Hepatocyte (in vitro differentiated cells): ENCODE data around the gene RAX.

Experiments
- EZH2 ChIP-seq: fragments of 200-600 bp; sonication (generic); IDR thresholded peaks from 2 replicates; pipeline ENCODE4 v1.6.1; 2016; ENCODE audit warnings: antibody characterized with exemption, mild to moderate bottlenecking, borderline replicate concordance
- TF ChIP-seq, protein P1 (sequence below): fragments of 200-600 bp; sonication (generic); IDR thresholded peaks from 2 replicates; pipeline ENCODE4 v1.5.1; 2016; ENCODE audit warnings: antibody characterized with exemption, mild to moderate bottlenecking; ENCODE audit not compliant: poor library complexity

DNA sequence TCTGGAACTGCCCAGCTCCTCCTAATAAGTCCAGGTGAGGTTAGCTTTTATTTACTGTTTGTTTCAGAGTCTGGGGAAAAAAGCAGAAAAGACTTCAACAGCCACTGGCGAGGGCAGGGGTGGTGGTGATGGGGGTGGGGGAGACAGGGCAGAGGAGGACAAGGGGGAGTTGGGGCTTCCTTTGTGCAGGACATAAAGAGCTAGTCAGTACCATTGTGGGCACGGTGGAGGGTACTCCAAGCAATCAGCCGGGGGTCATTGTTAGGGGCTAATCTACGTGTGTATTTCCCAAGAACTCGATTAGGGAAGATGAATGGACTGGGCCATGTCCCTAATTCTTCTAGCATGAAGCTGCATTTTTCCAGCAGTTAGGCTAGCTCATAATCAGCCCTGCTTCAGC is 2.8 kb upstream of the RAX start:
- TF ChIP-seq, protein P1, sequence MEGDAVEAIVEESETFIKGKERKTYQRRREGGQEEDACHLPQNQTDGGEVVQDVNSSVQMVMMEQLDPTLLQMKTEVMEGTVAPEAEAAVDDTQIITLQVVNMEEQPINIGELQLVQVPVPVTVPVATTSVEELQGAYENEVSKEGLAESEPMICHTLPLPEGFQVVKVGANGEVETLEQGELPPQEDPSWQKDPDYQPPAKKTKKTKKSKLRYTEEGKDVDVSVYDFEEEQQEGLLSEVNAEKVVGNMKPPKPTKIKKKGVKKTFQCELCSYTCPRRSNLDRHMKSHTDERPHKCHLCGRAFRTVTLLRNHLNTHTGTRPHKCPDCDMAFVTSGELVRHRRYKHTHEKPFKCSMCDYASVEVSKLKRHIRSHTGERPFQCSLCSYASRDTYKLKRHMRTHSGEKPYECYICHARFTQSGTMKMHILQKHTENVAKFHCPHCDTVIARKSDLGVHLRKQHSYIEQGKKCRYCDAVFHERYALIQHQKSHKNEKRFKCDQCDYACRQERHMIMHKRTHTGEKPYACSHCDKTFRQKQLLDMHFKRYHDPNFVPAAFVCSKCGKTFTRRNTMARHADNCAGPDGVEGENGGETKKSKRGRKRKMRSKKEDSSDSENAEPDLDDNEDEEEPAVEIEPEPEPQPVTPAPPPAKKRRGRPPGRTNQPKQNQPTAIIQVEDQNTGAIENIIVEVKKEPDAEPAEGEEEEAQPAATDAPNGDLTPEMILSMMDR: no peak
- TF ChIP-seq EZH2: no peak
